Suprapubic skin (tissue), 4 donors: Measurements from ENCODE around the gene ANKRD11.

Experiments
- CTCF ChIP-seq, 2 donors: fragments of 200-600 bp in 1 of 2; fragments of 450-650 bp in 1 of 2; sonication (generic) in 1 of 2; IDR thresholded peaks; one replicate each; pipeline ENCODE4 v1.5.1; 2016 to 2019; ENCODE audit warnings: antibody characterized with exemption in 2 of 2, mild to moderate bottlenecking in 1 of 2, moderate library complexity in 1 of 2
- POLR2A ChIP-seq, 2 donors: fragments of 450-650 bp; IDR thresholded peaks; one replicate each; pipeline ENCODE4 v1.6.1; 2017; ENCODE audit warnings: antibody characterized with exemption in 2 of 2, mild to moderate bottlenecking in 2 of 2, moderate library complexity in 2 of 2
- POLR2AphosphoS5 ChIP-seq, 3 donors: sonication (generic); formaldehyde crosslinking; IDR thresholded peaks; one replicate each; pipeline ENCODE4 v1.6.1; 2017; ENCODE audit warnings: antibody characterized with exemption in 3 of 3

GRCh38 chr16:89297156-89297874, 193.0 kb downstream of the ANKRD11 start:
- TF ChIP-seq CTCF (IDR thresholded peaks at IDR 0.05) = no peak
- no peak for TF ChIP-seq POLR2A (IDR thresholded peaks at IDR 0.05)
- no peak for TF ChIP-seq POLR2AphosphoS5 (IDR thresholded peaks at IDR 0.05)
